DOHH2 (cell line): Measurements from ENCODE around the gene GK2.

Source experiments
- H3F3A ChIP-seq: fragments of 200-600 bp; sonication (generic), shearing (Covaris generic); 2 replicates; pipeline ENCODE4 v1.6.0; 2016; ENCODE audit warnings: antibody characterized with exemption, mild to moderate bottlenecking; ENCODE audit not compliant: control insufficient read depth, insufficient read depth
- H3K27ac ChIP-seq: fragments of 200-600 bp; sonication (generic); 2 replicates; pipeline ENCODE4 v1.5.1; 2014; ENCODE audit warnings: low read depth, mild to moderate bottlenecking, low read length, moderate library complexity
- H3K27me3 ChIP-seq: fragments of 200-600 bp; sonication (generic); 2 replicates; pipeline ENCODE4 v1.6.1; 2014; ENCODE audit warnings: mild to moderate bottlenecking, low read length, mixed read lengths; ENCODE audit not compliant: control insufficient read depth
- H3K36me3 ChIP-seq: fragments of 200-600 bp; sonication (generic); 2 replicates; pipeline ENCODE4 v1.6.1; 2014; ENCODE audit warnings: mild to moderate bottlenecking, low read length, moderate library complexity, mixed read lengths; ENCODE audit not compliant: control insufficient read depth
- H3K4me1 ChIP-seq: fragments of 200-600 bp; sonication (generic); 2 replicates; pipeline ENCODE4 v1.6.1; 2014; ENCODE audit warnings: mild to moderate bottlenecking, low read length, mixed read lengths; ENCODE audit not compliant: control insufficient read depth
- H3K4me2 ChIP-seq: fragments of 200-600 bp; sonication (generic); 2 replicates; pipeline ENCODE4 v1.6.0; 2014; ENCODE audit warnings: mild to moderate bottlenecking, low read length, moderate library complexity
- H3K4me3 ChIP-seq: fragments of 200-600 bp; sonication (generic); 2 replicates; pipeline ENCODE4 v1.5.1; 2014; ENCODE audit warnings: mild to moderate bottlenecking, low read length, mixed read lengths
- H3K79me2 ChIP-seq: fragments of 200-600 bp; sonication (generic); 2 replicates; pipeline ENCODE4 v1.6.1; 2014; ENCODE audit warnings: mild to moderate bottlenecking, low read length, mixed read lengths; ENCODE audit not compliant: control insufficient read depth
- H3K9me2 ChIP-seq: fragments of 200-600 bp; sonication (generic); replicated peaks from 2 replicates; pipeline ENCODE4 v1.6.1; 2014; ENCODE audit warnings: mild to moderate bottlenecking, low read length, mixed read lengths; ENCODE audit not compliant: control insufficient read depth
- H3K9me3 ChIP-seq: fragments of 200-600 bp; sonication (generic); 2 replicates; pipeline ENCODE4 v1.6.1; 2014; ENCODE audit warnings: antibody characterized with exemption, low read length, mixed read lengths; ENCODE audit not compliant: control insufficient read depth, insufficient read depth
- H4K20me1 ChIP-seq: fragments of 200-600 bp; sonication (generic); 2 replicates; pipeline ENCODE4 v1.6.0; 2014; ENCODE audit warnings: low read depth, mild to moderate bottlenecking, antibody characterized with exemption, low read length, moderate library complexity; ENCODE audit not compliant: control insufficient read depth, insufficient read depth
- EZH2phosphoT487 ChIP-seq: fragments of 200-600 bp; sonication (generic); IDR thresholded peaks from 2 replicates; pipeline ENCODE4 v1.6.1; 2017; ENCODE audit warnings: borderline replicate concordance, mild to moderate bottlenecking, antibody characterized with exemption, low read length, moderate library complexity, mixed read lengths
- TF ChIP-seq, protein P1 (sequence below): fragments of 200-600 bp; sonication (generic); IDR thresholded peaks from one replicate; pipeline ENCODE4 v1.5.1; 2014; ENCODE audit warnings: antibody characterized with exemption, mild to moderate bottlenecking, low read depth, low read length; ENCODE audit not compliant: poor library complexity, severe bottlenecking

Gene GK2

GRCh38 chr4:79446145-79446544, 38.1 kb upstream of the GK2 start:
- Histone ChIP-seq H4K20me1 (no peaks in the 10 kb centered on the region), H3K27me3 (no peaks in the 10 kb centered on the region), H3K9me3 (no peaks in the 10 kb centered on the region), H3K9me2 (no peaks in the 10 kb centered on the region), H3K4me3 (no peak overlapping the region), H3K4me1 (no peaks in the 10 kb centered on the region), H3F3A (no peaks in the 10 kb centered on the region), H3K79me2 (no peaks in the 10 kb centered on the region), H3K36me3 (no peaks in the 10 kb centered on the region), H3K27ac (no peak overlapping the region), H3K4me2 (no peak overlapping the region)
- TF ChIP-seq EZH2phosphoT487, result no peak
- TF ChIP-seq, protein P1, sequence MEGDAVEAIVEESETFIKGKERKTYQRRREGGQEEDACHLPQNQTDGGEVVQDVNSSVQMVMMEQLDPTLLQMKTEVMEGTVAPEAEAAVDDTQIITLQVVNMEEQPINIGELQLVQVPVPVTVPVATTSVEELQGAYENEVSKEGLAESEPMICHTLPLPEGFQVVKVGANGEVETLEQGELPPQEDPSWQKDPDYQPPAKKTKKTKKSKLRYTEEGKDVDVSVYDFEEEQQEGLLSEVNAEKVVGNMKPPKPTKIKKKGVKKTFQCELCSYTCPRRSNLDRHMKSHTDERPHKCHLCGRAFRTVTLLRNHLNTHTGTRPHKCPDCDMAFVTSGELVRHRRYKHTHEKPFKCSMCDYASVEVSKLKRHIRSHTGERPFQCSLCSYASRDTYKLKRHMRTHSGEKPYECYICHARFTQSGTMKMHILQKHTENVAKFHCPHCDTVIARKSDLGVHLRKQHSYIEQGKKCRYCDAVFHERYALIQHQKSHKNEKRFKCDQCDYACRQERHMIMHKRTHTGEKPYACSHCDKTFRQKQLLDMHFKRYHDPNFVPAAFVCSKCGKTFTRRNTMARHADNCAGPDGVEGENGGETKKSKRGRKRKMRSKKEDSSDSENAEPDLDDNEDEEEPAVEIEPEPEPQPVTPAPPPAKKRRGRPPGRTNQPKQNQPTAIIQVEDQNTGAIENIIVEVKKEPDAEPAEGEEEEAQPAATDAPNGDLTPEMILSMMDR, result no peak

DNA sequence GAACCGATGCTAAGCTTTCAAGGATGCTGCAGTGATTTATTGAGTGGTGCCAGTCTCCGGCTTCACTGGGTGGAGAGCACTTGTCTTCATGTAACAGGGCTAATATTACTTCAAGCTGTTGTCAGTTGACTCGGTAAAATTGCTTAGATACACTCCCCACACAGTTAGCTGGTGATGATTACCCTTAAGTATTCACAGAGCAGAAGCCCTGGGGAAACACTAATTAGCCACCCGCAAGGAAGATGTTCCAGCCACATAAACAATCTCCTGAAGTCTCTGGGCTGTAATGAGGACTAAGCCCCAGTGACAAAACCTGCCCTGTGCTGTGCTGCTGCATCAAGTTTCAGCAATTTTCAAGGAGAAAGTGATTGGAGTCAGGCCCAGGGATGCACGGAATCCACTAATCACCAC, 37.3 kb upstream of the GK2 start:
- Histone ChIP-seq H3K9me3 (no peaks in the 10 kb centered on the region), H4K20me1 (no peaks in the 10 kb centered on the region), H3K4me1 (no peaks in the 10 kb centered on the region), H3K27me3 (no peaks in the 10 kb centered on the region), H3K4me2 (no peak overlapping the region), H3K79me2 (no peaks in the 10 kb centered on the region), H3F3A (no peaks in the 10 kb centered on the region), H3K27ac (no peak overlapping the region), H3K9me2 (no peaks in the 10 kb centered on the region), H3K36me3 (no peaks in the 10 kb centered on the region), H3K4me3 (no peak overlapping the region)
- no peak for TF ChIP-seq EZH2phosphoT487
- TF ChIP-seq, protein P1, result no peak

DNA sequence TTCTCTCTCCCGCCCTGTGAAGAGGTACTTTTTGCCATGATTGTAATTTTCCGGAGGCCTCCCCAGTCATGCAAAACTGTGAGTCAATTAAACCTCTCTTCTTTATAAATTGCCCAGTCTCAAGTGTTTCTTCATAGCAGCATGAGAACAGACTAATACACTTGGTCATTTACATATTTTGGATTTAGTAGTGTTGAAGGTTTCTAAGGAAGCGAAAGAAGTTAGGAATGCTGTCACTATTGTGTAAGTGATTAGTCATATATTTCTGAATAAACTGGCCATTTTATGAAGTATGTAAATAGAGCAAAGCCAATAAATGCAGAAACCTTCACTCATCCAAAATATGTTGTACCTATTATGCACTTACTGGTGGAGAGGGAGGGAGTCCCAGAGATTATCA, 34.4 kb upstream of the GK2 start:
- Histone ChIP-seq H3K4me3 (no peak overlapping the region), H3K36me3 (no peaks in the 10 kb centered on the region), H3F3A (no peaks in the 10 kb centered on the region), H3K79me2 (no peaks in the 10 kb centered on the region), H4K20me1 (no peaks in the 10 kb centered on the region), H3K9me3 (no peaks in the 10 kb centered on the region), H3K27me3 (no peaks in the 10 kb centered on the region), H3K27ac (no peak overlapping the region), H3K4me1 (no peaks in the 10 kb centered on the region), H3K9me2 (no peaks in the 10 kb centered on the region), H3K4me2 (no peak overlapping the region)
- no peak for TF ChIP-seq EZH2phosphoT487

DNA sequence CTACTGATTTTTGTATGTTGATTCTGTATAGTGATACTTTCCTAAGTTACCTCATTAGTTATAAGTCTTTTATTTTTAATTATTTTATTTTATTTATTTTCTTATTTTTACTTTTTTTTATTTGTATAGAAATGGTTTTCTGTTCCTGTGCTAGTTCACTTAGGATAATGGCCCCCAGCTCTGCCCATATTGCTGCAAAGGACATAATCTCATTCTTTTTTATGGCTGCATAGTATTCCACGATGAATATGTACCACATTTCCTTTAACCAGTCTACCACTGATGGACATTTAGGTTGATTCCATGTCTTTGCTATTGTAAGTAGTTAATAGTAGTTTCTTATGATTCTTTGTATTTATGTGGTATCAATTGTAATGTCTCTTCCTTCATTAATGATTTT, 31.5 kb upstream of the GK2 start:
- Histone ChIP-seq H3K9me2 (no peaks in the 10 kb centered on the region), H3K27me3 (no peaks in the 10 kb centered on the region), H3K36me3 (no peaks in the 10 kb centered on the region), H4K20me1 (no peaks in the 10 kb centered on the region), H3K79me2 (no peaks in the 10 kb centered on the region), H3K4me1 (no peaks in the 10 kb centered on the region), H3K27ac (no peak overlapping the region), H3K9me3 (no peaks in the 10 kb centered on the region), H3K4me3 (no peak overlapping the region), H3K4me2 (no peak overlapping the region), H3F3A (no peaks in the 10 kb centered on the region)
- TF ChIP-seq, protein P1, result no peak
- no peak for TF ChIP-seq EZH2phosphoT487
